HG02852 (cell line): ENCODE data around the gene HES1.
"Not testable (repeated sequence)": the region's sequence is repeated elsewhere in the genome, so short reads cannot be mapped to it uniquely, and the experiment has no call there.

Experiments
- ATAC-seq: cut with Tn5 transposase; IDR thresholded peaks from one replicate; pipeline ENCODE4 v1.9.1; 2021; ENCODE audit warnings: mild to moderate bottlenecking, moderate library complexity; ENCODE audit not compliant: unreplicated experiment

HES1 gene

DNA sequence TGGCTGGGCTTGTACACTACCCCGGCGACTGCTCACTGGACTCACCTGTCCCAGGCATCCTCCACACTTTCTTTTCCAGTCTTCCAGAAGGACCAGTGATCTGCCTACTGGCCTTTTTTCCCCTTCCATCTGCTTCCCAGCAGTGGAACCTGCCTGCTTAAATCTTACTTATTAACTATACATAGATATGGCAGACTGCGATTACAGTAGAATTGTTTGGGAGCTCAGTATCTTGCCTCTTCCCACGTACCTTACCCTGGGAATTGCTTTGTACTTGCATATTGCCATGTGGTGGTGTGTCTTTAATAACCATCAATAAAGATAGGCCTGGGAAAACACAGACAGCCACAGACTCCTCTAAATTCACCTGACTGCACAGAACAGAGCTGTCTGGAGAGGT is 11.8 kb upstream of the HES1 start:
- no peak for ATAC-seq

DNA sequence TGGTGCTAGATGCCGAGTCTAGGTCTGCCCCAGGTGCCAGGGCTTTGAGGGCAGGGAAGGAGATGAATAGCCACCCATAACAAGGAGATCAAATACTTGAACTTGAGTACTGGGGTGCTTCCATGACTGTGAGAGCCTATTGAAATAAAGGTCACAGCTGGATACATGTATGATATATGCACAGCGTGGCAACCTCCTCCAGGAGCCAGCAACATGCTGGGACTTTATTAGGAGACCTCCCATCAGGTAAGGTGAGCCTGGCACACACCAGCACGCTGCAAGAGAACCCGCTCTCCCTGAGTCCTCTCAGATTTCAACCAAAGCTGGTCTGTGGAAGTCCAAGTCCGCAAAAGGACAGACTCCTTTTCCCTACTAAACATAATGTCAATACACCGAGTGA is 10.5 kb upstream of the HES1 start:
- ATAC-seq = no peak

DNA sequence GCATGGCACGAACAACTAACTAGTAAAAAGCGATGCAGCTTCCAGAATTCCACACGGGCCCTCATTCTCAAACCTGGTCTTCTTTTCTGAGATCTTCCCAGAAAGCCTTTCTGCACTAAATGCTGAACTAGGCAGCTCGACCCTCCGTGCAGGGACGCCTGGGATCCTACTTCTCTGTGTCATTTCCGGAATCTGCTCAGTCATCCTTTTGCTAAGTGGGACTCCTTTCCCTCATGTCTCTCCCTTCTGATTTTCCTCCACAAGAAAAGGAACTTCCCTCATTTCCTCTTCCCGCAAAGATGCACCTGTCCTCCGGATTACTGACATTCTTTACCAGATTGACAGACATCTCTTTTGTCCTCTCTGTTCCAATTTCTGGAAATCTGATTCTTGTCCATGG is 9.2 kb upstream of the HES1 start:
- no peak for ATAC-seq

DNA sequence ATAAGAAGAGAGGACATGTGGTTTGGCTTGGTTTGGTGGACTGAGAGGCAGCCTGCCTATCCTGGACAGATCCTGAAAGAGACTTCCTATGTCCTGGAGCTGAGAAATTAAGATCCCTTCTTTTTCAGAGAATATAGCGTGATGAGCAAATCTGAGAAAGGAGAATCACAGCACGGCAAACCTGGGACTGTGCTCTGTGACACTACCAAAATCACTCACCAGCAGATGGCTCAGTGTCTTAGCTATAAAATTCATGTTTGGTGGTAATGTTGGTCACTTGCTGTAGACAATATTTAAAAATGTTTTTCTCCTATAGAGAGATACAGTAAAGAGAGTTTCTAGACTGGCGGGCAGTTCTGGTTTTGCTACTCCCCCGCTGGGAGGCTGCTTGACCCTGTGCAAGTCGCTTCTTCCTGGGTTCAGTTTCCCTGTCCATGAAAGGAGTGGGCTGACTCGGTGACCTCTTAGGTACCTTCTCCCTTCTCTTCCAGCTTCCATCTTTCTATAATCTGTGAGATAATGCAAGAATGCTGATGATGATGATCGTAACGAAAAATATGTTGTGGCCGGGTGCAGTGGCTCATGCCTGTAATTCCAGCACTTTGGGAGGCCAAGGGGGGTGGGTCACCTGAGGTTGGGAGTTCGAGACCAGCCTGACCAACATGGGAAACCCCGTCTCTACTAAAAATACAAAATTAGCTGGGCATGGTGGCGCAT is 7.6 kb upstream of the HES1 start:
- no peak for ATAC-seq

DNA sequence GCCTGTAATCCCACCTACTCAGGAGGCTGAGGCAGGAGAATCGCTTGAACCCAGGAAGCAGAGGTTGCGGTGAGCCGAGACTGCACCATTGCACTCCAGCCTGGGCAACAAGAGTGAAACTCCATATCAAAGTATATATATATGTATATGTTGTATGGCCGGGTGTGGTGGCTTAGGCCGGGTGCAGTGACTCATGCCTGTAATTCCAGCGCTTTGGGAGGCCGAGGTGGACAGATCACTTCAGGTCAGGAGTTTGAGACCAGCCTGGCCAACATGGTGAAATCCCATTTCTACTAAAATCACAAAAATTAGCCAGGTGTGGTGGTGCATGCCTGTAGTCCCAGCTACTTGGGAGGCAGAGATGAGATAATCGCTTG is 7.0 kb upstream of the HES1 start:
- ATAC-seq = not testable (repeated sequence)

DNA sequence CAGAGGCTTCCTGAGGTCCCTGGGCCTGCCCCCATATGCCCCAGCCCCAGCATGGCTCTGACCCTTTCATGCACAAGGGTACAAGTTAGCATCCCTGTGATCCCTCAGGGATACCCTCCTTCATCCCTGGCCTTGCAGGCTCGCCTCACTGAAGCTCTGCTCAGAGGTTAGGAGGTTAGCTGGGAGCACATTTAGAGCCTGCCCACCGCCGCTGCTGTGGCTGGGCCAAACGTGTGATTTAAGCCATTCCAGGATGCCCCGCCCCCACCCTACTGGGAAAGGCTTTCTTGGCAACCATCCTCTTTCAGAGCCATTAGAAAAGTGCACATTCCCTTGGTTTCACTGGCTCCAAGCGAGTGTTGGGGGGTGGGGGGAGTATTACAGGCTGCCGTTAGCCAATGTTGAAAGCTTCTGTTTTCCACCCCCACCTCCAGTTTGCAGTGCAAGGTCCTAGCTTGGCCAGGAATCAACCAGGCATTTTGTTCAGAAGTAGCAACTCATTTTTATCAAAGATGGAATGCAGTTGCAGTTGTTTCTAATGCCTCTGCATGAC is 6.3 kb upstream of the HES1 start:
- no peak for ATAC-seq

DNA sequence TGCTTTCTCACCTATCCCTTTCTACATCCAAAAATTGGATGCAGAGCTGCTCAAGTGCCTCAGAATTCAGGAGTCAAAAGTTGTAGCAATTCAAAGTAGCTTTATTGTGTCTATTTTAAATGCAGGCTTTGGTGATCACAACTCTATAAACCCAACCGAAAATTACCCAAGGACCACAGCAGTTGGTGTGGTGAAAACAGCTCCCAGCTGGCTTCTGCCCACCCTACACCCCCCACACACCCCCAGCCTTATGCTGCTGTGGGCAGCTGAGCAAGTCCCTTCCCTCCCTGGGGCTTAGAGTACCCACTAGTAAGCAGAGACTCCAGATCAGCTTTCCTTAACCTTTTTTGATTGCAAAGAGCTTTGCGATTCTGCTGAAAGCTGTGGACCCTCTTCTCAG is 5.8 kb upstream of the HES1 start:
- ATAC-seq = no peak

DNA sequence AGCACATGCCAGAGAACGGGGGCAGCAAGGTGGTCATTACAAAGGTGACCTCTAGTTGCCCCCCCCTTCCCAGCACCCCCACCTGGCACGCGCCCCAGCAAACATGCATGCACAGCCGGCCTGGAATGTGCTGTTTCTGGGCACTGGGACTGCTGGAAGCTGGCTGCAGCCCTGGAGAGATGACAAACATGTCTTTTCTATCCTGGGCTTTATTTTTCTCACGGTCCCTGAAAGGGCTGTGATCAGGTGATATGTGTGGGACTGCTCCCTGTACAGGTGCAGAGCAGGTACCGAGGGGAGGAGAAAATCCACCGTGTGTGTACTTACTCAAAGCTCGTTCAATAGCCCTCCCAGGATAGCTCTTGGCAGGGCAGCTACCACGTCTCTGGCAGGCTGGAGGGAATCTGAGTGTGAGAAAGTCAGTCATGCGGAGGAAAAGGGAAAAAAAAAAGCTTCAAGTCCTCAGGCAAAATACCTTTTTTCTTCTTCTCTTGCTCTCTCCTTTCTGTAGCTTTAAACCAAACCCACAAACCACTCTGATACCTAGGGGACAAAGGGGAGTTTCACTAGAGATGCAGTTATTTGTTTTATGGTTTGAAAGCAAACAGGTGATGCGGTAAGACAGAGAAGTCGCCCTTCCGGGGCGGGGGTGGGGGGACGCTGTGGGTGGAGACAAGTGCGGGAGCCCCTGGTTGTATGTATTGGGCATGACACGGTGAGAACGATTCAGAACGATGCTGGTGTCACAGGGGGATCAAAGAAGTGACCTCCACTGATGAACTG is 5.0 kb upstream of the HES1 start:
- peak; percentile 43 for ATAC-seq

DNA sequence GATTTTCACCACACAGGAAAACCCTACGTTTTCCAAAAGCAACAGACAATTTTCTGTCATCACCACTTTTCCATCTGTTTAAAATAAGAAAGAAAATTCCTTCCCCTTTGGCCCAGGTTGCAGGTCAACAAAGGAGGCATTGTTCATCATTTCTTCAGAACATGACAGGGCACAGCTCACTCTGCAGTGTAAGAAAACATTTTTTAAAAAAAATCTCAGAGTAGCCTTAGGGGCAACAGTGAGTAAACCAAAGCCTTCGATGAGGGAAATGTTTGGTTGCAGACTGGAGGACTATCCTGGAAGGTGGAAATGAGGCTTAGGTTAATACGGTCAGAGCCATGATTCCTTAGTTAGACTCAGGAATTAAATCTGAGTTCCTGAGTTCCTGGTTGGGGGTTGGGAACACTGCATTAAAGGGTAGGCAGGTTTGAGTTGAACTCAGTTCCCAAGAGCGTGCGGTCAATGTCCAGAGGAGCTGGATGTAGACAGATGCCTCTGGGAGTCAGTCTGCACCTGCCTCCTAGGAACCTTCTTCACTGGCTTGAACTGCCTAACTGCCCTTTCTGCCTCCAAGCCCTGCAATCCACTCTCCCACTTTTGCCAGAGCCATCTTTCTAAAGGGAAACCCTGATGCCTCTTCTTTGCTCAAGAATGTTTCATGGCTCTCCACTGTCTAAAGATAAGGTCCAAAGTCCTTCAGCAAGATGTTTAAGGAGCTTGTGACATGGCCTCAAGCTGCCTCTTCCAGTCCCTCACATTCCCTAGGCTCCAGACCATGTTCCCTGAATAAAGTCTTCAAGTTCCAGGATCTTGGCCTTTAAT is 3.3 kb upstream of the HES1 start:
- no peak for ATAC-seq

DNA sequence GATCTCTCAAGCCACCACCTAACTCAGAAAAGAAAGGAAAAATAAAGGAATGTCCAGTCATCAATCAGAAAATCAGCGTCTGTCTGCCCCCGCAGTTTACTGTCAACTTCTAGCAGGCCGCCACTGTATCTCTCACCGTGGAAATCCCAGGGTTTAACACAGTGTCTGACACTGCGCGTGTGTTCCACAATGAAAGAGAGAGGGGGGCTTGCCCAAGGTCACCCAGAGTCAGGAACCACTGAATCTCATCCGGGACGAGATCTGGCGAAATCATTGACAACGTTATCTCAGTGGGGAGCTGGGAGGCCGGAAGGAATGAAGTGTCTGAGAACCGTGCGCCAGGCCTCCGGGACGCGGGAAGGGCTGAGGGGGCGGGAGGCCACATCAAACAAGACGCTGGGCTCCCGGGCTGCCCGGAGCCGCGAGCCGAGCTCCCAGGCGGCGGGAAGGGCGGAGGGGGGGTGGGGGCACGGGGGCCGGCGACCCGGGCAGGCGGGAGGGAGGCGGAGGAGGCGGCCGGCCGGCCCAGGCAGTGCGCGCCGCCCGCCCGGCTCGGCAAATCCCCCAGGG is 2.2 kb upstream of the HES1 start:
- ATAC-seq = no peak

DNA sequence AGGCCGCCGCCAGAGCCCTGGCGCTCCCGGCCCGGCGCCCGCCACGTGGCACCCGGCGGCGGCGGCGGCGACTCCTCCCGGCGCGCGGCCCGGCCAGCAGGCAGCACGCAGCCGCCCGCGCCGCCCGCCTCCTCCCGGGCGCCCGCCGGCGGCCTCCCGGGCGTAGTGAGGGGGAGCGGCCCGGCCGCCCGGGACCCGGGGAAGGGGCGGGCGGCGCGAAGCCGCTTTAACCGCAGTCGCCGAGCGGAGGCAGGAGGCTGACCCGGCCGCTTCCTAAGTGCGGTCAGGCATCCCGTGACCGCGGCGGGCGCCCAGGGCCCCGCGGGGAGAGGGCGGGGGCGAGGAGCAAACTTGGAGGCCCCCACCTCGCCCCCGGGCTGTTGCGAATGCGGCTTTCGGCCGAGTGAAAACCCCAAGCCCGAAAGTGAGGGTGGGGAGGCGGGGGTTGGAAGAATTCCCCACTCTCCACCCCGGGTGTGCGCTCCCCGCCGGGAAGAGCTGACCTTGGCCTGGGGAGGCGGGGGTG is 1.7 kb upstream of the HES1 start:
- peak; percentile 20 for ATAC-seq

DNA sequence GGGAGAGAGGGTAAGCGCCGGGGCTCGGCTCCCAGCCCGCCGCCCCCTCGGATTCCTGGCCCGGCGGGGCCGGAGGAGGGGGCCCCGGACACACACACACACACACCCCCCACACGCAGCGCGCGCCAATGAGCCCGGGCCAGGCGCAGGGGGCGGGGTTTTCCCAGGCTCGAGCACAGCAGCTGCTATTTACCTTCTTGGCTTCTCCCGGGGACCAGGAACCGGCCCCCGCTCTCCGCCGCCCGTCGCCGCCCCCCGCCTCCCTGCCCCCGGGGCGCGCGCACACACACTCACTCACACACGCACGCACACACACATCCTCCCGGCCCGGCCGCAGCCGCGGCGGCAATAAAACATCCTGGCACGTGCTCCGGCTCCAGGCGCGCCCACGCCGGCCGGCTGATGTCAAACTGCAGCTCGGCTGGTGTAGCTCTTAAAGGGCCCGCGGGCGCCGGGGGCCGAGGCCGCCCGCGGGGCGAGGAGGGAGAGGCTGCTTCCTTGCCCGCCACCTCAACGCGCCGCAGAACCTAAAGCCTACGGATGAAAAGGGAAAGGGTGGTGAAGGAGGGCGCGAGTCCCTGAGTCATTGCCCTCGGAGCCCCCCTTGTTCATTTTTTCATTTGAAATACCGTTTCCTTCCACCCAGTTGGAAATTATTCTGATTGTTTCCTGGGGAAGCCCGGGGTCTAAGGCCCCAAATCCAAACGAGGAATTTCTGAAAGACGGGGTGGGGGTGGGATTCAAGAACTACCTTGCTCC is 1.0 kb upstream of the HES1 start:
- ATAC-seq = peak; percentile 36

DNA sequence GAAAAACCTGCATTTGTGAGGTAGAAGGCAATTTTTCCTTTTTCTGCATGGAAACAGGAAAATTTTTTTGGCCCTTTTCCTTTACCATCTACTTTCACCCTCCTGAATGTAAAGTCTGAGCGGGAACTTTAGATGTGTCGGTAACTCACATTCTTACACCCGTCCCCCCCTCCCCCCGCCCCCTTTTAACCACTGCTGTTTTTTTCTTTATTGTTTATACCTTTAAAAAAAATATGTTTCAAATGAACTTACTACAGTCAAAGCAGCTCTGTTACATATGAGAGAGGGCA is 487 bp upstream of the HES1 start:
- ATAC-seq = no peak

DNA sequence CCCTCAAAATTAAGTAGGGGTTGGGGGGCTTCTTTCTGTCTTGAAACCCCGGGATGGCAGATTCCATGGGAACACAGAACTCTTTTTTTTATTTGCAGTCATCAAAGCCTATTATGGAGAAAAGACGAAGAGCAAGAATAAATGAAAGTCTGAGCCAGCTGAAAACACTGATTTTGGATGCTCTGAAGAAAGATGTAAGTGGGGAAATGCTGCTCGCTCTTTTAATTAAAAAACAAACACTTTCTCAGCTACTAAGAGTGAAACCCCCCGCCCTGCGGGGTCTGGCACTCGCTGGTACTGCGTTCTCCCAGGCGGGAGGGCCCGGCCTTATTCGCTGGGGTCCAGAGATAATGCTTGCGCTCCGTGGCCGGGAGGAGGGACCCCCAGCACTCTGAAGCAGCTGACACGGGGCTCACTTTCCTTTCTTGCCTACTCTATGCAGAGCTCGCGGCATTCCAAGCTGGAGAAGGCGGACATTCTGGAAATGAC is 615 bp downstream of the HES1 start:
- no peak for ATAC-seq

DNA sequence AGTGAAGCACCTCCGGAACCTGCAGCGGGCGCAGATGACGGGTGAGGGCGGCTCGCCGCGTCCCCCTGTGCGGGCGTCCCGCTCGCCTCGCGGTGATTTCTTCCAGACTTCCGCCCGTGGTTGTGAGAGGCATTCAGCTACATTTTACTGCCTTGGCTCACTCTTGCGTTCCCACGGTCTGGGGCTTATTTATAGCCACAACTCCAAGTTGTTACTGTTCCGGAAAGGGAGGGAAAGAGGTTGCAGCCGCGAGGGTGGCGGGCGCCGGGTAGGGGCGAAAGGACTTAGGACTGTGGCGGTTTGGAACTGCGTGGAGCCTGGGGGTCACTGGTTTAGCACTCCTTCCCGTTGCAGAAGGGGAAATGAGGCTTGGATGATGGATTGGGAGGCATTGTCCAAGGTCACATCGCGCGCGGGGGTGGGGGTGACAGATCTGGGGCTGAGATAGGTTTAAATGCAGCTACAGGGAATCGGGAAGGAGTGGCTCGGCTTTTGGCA is 1.1 kb downstream of the HES1 start:
- ATAC-seq = no peak

DNA sequence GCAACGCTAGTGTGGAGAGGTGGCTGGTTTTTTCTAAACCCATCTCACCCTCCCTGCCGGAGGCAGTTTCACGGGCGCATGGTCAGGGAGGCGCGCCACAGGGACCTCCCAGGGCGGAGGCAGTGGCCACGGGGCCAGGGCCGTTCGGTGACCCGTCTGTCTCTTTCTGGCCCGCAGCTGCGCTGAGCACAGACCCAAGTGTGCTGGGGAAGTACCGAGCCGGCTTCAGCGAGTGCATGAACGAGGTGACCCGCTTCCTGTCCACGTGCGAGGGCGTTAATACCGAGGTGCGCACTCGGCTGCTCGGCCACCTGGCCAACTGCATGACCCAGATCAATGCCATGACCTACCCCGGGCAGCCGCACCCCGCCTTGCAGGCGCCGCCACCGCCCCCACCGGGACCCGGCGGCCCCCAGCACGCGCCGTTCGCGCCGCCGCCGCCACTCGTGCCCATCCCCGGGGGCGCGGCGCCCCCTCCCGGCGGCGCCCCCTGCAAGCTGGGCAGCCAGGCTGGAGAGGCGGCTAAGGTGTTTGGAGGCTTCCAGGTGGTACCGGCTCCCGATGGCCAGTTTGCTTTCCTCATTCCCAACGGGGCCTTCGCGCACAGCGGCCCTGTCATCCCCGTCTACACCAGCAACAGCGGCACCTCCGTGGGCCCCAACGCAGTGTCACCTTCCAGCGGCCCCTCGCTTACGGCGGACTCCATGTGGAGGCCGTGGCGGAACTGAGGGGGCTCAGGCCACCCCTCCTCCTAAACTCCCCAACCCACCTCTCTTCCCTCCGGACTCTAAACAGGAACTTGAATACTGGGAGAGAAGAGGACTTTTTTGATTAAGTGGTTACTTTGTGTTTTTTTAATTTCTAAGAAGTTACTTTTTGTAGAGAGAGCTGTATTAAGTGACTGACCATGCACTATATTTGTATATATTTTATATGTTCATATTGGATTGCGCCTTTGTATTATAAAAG is 1.8 kb downstream of the HES1 start:
- peak; percentile 32 for ATAC-seq

DNA sequence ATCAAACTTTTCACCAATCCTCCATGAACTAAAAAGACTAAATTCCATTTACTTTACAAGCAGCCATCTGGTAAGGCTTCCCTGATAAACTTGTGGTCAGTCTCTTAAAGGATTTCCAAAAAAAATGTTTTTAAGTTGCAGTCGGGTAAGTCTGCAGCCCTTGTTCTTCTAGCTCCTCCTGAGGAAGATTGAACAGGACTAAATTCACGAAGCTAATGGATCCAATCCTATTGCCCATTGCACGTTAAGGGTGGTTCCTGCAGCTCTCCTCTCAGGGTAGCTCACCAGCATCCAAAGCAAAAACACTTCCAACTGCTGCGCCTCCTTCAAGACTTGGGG is 2.8 kb downstream of the HES1 start:
- ATAC-seq = no peak

DNA sequence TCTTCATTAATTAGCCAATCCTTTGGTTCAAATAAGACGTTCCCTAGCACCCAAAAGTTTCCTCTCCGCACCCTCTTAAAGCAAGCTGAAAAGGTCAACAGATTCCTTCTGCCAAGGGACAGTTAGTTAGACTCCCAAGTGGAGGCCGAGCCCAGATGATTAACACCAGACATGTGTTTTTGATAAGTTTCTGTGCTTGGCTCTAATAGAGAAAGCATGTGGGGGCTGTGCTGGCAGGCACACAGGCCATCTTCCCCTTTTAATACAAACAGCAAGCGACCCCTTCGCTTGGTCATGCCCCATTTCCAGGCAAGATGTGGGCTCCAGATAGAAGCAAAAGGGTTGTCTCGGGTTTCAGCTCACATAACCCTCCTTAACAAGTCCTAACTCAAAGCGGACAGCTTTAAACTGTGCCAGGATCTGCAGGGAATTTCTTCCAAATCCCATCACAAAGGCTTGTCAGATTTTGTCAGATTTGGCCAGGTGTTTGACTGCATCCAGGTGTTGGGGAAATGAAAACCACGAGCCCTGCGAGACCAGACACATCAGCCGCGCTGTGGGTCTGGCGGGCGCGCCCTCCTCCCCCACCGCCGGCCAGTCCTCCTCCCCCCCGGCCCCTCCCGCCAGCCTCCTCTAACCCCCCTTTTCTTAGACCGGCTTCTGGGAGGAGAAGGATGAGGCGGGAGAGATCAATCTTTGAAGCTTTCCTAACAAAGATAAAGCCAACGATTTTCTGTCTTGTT is 3.3 kb downstream of the HES1 start:
- no peak for ATAC-seq
